Stimulated activated CD8-positive, alpha-beta memory T cell treated with anti-CD3 and anti-CD28 coated beads, Interleukin-15, amount 100 ng/mL, for 1 hour (primary cell): ENCODE results near the gene UGDH.
"Not testable (repeated sequence)": the region's sequence is repeated elsewhere in the genome, so short reads cannot be mapped to it uniquely, and the experiment has no call there.

Source experiments
- DNase-seq: peaks from one replicate; pipeline ENCODE4 v3.0.0-alpha.2; 2020; ENCODE audit warnings: low read depth

Gene UGDH

DNA sequence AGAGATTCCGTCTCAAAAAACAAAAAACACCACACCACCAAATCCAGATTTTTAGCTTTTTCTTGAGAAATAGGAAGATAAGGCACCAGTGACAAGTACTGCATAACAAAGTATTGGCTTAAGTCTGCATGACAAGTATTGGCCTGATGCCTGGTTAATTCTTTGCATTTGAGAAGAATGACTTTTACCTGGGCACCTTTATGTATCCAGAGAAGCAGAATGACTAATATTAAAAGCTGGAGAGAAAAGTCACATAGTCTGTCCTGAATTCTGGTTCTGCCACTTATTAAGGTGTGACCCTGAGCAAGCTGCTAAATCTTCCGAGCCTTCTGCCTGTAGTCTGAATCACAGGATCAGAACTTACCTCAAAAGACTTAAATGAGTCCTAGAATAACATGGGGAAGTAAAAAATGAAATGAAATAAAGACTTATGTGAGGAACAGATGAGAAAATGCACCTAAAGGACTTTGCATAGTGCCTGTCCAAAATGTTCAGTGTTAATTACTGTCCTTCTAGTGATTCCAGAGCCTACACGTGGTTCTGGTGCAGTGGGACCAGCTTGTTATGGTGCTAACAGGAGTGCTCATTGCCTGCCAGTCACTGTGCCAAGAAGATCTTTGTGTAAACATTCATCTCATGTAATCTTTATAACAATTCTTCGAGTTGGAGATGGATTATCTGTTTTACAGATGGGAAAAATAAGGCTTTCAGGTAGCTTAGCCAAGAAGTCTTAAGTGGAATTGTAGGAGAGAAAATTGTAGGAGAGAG lies 31.6 kb downstream of the UGDH start:
- no peak for DNase-seq

DNA sequence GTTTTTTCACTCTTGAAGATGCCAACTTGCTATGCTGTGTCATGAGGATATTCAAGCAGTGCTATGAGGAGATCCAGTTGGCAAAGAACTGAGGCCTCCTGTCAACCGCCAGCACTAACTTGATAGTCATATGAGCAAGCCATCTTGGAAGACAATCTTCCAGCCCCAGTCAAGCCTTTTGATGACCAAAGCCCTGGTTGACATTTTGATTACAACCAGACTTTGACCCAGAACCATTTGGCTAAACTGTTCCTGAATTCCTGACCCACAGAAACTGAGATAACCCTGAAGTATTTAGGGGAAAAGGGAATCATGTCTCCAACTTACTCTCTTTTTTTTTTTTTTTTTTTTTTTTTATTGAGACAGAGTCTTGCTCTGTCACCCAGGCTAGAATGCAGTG lies 32.9 kb downstream of the UGDH start:
- DNase-seq = no peak

DNA sequence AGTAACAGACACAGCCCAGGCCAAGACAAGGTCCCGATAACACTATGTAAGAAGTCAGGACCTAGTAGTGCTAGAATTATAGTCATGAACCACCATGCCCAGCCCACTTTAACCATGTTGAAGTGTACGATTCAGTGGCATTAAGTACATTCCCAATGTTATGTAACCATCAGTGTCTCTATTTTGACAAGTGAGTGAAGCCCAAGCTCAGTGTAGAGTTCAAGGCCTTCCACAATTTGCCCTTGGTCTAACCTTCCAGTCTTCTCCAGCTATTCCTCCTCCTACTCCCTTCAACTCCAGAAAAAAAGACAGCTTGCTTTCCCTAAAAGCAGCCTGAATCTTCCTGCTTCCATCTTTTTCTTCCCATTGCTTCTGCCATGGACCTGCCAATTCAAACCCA lies 36.9 kb downstream of the UGDH start:
- no peak for DNase-seq

DNA sequence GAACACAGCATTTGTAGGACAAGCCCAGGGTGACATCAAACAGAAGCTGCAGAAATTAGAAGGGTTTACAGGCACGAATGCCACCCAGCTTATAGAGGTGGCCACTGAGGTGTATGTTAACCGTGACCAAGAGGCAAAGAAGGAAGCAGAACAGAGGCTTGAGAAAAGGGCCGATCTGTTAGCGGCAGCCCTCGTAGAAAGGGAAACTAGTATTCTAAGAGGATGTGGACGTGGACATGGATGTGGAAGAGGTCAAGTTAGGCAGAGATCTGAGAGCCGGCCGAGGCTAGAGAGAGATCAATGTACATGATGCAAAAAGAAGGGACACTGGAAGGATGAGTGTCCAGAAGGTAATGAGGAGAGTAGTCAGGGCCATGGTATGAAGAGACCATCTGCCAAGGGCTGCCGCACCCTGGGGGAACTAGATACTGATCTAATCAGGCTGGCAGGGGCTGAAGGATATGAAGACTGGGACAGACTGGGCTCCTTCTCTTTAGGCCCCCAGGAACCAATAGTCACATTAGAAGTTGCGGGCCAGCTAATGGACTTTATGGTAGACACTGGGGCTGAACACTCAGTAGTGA lies 40.9 kb downstream of the UGDH start:
- DNase-seq = no peak

DNA sequence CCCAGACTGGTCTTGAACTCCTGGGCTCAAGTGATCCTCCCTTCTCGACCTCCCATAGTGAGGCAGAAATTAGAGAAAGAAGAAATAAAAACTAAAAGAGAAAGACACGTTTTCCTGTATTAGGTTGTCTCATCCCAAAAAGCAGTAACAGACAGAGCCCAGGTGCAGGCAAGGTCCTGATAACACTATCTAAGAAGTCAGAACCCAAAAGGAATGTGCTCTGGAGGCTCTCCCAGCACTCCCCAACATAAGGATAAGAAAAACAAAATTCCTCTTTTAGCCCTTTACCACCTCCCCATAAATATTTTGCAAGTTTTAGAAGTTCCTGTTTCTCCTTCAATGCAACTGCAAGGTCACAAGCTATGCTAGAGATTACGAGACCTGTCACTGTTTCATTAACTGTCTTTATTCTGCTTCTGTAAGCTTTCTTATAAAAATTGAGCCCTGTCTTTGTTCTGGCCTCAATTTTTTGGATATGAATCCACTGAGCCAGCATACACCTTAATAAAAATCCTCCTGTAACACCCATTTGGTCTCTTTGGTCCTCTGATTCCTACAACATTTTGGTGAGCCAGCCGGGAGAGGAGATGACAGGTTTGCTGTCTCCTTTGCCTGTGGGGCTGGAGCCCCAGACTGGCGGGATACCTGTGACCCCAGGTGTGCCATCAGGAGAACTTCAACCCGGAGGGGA lies 42.5 kb downstream of the UGDH start:
- no peak for DNase-seq

DNA sequence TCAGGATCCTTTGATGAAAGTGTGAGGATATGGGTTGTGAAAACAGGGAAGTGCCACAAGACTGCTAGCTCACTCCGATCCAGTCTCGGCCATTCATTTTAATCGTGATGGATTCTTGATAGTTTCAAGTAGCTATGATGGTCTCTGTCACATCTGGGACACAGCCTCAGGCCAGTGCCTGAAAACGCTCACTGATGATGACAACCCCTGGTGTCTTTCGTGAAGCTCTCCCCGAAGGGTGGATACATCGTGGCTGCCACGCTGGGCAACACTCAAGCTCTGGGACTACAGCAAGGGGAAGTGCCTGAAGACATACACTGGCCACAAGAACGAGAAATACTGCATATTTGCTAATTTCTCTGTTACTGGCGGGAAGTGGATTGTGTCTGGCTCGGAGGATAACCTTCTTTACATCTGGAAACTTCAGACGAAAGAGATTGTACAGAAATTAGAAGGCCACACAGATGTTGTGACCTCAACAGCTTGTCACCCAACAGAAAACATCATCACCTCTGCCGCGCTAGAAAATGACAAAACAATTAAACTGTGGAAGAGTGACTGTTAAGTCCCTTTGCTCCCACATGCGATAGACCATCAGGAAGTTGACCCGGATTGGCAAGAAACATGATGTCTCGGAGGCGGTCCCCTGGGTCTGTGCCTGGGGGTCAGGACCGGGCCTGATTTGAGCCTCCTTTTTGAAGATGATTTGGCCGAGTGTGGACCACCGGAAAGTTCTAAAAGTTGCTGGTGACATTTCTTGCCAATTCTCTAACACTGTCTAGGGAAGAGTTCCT lies 46.1 kb downstream of the UGDH start:
- DNase-seq = no peak

DNA sequence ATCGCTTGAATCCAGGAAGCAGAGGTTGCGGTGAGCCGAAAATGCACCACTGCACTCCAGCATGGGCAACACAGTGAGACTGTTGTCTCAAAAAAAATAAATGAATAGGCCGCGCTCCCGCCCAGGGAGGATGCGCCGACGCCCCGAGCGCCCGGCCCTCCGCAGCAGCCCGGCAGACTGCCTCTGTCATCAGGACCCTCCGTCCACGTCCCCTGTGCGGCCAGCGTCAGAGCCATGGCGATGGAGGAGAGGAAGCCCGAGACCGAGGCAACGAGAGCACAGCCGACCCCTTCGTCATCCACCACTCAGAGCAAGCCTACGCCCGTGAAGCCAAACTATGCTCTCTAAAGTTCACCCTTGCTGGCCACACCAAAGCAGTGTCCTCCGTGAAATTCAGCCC lies 47.0 kb downstream of the UGDH start:
- no peak for DNase-seq

DNA sequence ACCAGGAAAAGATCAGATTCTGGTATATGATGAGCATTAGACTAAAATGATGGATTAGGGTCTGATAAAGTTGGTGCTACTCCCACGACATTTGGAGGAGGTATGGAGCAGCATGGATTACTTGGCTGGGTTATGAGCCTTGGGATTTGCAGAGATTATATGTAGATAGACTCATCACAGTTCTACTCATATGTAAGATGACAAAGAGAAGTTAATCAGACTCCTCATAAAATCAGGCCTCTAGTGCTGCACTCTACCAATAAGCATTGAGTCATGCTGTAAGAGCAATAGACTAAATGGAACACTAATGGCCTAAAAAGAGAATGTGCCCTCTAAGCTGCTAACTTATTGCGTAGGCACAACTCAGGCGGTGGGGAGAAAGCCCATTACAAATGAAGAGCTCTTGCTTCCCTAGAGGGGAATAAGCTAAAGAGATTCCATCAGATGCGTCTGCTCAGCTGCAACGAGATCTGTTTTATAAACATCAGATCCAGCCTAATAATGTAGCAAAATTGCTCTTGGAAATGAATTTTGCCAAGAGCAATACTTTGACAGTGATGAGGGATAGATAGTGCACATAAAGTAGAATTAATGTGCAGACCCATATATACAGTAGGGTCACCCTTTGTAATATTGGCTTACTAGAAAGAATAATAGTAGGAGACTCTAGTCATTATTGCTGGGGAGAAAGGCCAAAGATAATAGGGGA lies 50.9 kb downstream of the UGDH start:
- DNase-seq = no peak

DNA sequence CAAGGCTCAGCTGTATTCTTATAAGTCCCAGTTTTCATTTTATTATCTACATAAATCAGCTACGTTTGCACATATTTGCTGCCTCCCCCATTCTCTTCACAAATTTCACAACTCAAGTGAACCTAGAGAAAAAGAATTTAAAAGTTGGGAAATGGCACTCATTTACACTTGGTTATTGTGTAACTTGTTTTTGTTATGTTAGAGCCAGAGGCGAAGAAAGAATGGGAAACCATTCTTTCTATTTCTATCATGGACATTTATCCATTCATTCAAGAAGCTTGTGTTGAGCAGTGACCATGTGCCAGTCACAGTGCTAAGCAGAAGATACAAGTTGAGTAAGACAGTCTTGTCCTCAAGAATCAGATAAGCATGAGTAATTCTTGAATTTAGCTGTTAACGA lies 54.8 kb downstream of the UGDH start:
- DNase-seq = no peak

DNA sequence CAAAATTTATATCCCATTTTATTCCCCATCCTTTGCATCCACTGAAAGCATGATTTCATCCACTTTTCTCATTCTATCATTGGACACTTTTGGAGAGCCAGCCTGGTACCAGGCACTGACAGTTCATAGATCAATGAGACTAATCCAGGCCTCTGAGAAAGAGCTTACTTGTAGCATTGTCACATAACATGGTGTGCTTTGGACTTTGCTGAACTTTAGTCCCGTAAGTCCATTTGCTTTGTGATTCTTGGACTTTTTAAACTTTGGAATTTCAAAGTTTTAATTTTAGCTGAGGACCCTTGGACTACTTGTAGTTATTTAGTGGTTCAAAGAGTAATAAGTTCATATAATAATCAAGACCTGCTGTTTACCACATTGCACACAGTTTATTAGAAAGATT lies 56.8 kb downstream of the UGDH start:
- no peak for DNase-seq

DNA sequence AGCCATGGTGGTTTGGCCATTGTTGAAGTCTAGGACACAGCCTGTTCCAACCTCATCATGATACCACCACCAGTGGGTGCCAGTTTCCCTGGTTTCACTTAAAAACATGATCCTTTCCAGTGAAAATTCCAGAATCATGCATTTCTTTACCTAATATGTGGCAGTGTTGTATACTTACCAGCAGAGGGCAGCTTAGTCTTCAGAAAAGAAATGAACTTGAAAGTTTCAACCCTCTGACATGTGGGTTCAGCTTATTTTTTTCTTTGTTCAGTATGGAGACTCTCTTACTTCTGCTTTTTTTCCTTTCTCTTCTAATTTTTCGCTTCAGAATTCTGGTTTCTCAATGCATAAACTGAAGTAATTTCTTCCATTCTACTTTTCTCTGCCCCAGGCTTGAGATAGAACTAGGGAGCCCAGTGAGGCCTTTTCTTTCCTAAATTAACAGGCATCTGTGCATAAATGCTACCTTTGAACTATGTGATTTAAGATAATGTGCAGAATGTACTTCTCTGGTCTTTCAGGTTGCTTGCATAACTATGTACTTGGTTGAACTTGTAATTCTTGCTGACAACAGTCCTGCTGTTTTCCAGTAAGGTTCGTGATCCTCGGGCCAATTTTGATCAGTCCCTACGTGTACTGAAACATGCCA lies 57.7 kb downstream of the UGDH start:
- no peak for DNase-seq

DNA sequence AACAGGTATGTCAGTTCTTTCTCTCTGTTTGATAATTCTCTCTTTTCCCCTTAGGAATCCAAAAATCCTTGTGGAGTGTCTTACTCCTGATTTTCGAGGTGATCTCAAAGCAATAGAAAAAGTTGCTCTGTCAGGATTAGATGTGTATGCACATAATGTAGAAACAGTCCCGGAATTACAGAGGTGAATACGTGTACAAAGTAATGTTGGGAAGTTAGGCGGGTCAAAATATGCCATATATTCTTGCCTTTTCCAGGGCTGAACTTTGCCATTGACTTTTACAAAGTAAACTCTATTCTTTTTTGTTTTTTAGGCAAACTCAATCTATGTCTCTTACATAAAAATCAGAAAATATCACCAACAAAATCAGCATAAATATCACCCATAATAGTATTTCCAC lies 59.8 kb downstream of the UGDH start:
- DNase-seq = no peak

DNA sequence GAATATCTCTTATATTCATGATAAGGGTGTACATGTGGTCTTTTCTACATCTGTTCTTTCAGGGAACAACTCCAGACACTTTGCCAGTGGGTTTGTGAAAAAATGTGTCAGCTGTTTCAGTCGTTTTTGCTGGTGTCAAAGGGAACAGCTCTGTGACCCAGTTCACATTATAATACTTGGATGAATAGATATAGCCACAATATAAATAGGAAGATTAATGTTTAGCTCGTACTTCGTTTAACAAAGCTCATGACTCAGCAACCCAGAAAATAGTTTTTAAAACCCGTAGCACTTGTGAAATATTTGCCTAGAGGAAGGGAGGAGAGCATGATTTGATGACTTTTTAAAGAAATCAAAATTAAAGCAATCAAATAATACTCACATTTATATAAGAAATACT lies 60.5 kb downstream of the UGDH start:
- DNase-seq = no peak

DNA sequence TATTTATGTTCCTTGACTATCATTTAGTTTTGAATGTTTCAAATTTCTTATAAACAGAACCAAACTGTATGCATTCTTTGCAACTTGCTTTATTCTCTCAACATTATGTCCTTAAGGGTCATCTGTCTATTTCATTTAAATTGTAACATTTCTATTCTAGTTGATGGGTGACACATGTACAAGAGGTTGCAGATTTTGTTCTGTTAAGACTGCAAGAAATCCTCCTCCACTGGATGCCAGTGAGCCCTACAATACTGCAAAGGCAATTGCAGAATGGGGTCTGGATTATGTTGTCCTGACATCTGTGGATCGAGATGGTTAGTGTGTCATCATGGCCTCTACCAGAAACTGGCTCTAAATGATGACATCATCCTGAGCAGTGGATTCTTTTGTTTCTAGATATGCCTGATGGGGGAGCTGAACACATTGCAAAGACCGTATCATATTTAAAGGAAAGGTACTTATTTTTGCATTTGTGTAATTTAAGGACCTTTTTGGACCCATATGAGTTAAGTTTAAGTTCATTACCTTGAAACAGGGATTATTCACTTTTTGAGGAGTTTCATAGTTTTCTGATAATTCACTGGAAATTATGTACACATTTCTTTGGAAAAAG lies 62.2 kb downstream of the UGDH start:
- no peak for DNase-seq

DNA sequence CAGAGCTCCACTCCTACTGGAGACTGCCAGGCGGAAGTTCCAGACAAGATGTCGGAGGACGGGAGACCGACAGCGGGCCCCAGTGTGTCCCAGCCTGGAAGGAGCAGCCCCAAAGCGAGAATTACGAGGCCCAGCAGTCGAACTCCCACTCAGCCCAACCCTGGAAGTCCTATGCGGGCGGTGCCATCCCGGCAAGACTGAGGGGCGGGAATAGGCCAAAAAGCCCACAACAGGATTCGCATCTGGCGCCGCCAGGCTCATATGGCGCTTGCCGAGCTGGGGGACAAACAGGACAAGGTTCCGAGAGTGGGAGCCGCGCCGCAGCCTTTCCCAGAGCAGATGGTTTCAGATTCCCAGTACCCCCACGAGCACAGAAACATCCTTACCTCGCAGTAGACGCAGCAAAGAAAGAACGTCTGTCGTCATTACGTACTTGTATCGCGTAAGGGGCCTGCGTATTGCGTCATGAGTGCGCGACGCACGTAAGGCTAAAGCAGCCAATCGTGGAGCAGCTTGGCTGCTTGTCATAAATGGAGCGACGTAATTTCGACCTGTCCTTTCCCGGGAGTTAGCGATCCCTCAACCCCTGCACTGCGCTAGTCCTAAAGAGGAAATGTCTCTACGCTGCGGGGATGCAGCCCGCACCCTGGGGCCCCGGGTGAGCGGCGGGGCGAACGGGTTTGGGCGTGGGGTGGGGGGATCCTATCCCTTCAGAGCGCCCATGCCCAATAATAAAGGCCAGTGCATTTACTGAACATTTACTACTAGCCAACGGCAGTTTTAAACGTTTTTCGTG lies 68.5 kb downstream of the UGDH start, which contains the start of the genes LIAS and RPL9:
Gene LIAS, plus strand, starts transcription at position 552 of the 796 bp plus-strand sequence. Its CDS starts 62 bp downstream, at position 614.
Gene RPL9, minus strand, starts transcription at position 418 of the 796 bp plus-strand sequence. CDS start 483 bp downstream, outside the sequence.
- DNase-seq = peak; percentile 80

DNA sequence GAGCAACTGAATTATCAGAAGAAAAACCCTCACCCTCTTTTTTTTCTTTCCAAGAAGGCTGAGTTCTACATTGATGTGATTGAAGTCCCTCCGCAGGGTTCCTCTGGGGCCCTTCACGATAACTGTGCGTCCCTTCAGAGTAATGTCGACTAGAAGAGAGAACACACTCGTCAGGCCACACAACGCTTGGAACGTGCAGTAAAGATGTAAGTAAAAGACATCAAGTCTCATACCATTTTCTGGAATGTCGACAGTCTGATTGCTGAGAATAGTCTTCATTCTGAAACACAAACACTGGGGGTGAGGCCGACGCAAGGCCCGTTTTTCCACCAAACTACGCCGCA lies 69.1 kb downstream of the UGDH start:
- DNase-seq = not testable (repeated sequence)

DNA sequence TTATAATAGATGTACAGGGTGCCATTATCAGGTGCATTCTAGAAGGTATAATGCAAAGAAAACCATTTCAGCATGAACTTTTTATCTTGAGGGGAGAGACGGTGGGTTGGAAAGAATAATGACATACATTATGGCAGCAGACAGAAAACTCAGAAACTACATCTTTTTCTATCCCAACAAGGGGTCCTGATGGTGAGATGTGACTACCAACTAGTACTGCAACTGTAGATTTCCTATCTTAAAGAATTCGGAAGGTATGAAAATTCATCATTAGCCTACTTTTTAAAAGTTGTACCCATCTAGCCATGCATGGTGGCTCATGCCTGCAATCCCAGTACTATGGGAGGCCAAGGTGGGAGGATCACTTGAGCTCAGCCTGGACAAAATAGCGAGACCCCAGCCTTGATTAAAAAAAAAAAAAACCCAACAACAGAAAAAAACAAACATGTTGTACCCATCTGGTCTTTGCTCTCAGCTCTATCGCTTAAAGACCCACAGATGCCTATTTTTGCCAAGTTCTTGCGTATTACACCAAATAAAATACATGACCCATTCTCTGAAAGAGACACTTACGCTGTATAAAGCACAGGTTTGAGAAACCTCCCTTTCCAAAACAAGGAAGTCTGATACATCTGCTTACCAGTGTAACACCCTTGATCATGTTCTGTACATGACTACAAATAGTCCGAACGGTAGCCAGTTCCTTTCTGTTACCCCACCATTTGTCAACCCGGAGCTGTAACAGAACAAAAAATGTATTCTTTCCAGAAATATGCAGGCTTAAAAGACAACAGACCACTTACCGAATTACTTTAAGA lies 70.1 kb downstream of the UGDH start:
- no peak for DNase-seq

DNA sequence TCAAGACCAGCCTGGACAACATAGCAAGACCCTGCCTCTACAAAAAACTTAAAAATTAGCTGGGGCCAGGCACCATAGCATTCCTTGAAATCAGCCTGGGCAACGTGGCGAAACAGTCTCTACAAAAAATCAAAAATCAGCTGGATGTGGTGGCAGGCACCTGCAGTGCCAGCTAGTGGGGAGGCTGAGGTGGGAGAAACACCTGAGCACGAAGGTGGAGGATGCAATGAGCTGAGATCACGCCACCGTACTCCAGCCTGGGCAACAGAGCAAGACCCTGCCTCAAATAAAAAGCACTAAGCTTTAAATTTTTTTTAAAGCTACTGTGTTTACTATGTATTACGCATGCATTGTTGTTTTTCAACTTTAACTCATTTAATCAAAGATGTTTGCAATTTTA lies 71.8 kb downstream of the UGDH start:
- no peak for DNase-seq

DNA sequence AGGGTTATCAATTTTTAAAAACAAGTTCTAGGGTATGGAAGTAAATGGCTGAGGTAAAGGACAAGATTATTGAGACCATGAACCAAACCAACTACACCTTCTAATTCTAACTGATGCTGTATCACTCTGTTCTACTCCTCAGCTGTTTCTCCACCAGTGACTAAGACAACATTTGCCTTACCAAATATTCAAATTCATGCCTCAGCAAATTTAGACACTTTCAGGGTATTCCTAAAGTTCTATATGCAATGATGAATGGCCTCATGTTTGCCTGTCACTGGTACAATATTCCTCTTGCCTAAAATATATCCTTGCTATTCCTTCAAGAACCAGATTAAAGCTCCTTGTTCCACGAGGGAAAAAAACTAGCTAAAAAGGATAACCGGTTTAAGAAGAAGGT lies 73.5 kb downstream of the UGDH start:
- no peak for DNase-seq
